ENCODE measurements around the gene GHR.

GHR gene

DNA sequence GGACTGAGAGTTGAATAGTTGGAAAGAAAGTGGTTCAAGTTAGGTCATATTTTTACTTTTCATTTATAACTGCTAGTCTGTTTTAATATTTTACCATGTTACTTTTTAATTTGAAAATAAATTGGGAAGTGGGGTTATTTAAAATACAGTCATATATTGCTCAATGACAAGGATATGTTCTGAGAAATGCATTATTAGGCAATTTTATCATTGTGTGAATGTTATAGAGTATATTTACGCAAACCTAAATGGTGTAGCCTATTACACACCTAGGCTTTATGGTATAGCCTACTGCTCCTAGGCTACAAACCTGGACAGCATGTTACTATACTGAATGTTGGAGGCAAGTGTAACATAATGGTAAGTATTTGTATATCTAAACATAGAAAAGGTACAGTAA, 338.6 kb downstream of the GHR start:
- TF ChIP-seq REST (IDR thresholded peaks at IDR 0.05; ENCODE audit: insufficient replicate concordance, low read depth), result no peak
- TF ChIP-seq, protein P1, sequence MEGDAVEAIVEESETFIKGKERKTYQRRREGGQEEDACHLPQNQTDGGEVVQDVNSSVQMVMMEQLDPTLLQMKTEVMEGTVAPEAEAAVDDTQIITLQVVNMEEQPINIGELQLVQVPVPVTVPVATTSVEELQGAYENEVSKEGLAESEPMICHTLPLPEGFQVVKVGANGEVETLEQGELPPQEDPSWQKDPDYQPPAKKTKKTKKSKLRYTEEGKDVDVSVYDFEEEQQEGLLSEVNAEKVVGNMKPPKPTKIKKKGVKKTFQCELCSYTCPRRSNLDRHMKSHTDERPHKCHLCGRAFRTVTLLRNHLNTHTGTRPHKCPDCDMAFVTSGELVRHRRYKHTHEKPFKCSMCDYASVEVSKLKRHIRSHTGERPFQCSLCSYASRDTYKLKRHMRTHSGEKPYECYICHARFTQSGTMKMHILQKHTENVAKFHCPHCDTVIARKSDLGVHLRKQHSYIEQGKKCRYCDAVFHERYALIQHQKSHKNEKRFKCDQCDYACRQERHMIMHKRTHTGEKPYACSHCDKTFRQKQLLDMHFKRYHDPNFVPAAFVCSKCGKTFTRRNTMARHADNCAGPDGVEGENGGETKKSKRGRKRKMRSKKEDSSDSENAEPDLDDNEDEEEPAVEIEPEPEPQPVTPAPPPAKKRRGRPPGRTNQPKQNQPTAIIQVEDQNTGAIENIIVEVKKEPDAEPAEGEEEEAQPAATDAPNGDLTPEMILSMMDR (IDR thresholded peaks at IDR 0.05; ENCODE audit: insufficient read depth, low read length), result no peak
- TF ChIP-seq SPI1 (IDR thresholded peaks at IDR 0.05; ENCODE audit: borderline replicate concordance, low read depth), result no peak
- TF ChIP-seq GABPA (IDR thresholded peaks at IDR 0.05; ENCODE audit: low read depth), result no peak
- no peak for TF ChIP-seq POLR2AphosphoS5 (IDR thresholded peaks at IDR 0.05; ENCODE audit: low read depth)
- no peak overlapping the region for H3K27ac ChIP-seq (replicated peaks)
- no peaks in the 10 kb centered on the region for H3K27me3 ChIP-seq (ENCODE audit: insufficient read depth, poor library complexity, severe bottlenecking)
- H3K4me3 ChIP-seq (replicated peaks; ENCODE audit: insufficient read depth, low read length), result no peak overlapping the region
- no peak for DNase-seq (ENCODE audit: low read depth in 1 of 2, low spot score in 1 of 2)

DNA sequence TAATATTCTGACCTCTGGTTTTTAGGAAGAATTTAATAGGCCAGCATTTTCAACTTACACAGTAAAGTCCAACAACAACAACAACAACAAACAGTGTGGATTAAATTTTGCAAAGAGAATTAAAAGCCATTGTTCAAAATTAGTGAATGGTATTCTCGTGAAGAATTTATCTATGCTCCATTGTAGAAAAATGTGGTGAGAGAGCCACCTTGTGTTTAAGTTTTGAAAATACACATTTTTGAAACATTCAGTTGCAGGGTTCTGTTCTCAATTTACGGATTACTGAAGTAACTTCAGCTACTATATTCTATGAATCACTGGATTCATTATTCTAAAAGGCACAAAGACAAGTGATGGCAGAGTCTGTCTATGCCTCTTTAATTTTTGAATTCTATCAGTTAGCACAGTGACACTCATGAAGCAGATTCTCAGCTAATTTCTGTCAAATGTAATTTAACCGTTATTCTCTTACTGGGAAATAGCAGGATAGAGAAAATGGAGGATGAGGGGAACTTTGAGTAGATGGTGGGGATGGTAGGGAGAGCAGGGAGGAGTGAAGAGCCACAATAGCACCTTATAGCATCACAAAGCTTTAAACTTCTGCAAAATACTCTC, 344.4 kb downstream of the GHR start:
- H3K27ac ChIP-seq (replicated peaks), result no peak overlapping the region
- H3K27me3 ChIP-seq (ENCODE audit: insufficient read depth, poor library complexity, severe bottlenecking), result peaks cover 5% of the 10 kb centered on the region
- no peak overlapping the region for H3K4me3 ChIP-seq (replicated peaks; ENCODE audit: insufficient read depth, low read length)
- TF ChIP-seq GABPA (IDR thresholded peaks at IDR 0.05; ENCODE audit: low read depth) (no peak), POLR2AphosphoS5 (IDR thresholded peaks at IDR 0.05; ENCODE audit: low read depth) (no peak), SPI1 (IDR thresholded peaks at IDR 0.05; ENCODE audit: borderline replicate concordance, low read depth) (no peak)
- TF ChIP-seq, protein P1 (IDR thresholded peaks at IDR 0.05; ENCODE audit: insufficient read depth, low read length), result peak; percentile 10
- no peak for DNase-seq (ENCODE audit: low read depth in 1 of 2, low spot score in 1 of 2)

DNA sequence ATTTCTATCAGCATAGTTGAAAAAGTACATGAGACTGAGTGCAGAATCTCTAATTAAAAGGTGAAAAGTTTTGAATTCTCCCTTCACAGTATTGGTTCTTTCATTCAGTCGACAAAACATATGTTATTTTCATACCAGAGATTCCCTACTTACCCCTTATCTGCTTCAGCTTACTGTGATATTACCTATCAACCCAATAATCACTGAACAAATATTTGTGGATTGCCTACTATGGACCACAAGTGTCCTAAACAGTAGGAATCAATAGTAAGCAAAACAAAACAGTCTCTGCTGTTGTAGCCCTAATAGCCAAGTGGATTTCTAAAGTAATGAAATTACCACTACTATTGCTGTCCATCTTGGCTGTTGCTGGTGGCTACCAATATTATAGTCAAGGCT, 344.9 kb downstream of the GHR start:
- TF ChIP-seq, protein P1 (IDR thresholded peaks at IDR 0.05; ENCODE audit: insufficient read depth, low read length), result no peak
- TF ChIP-seq SPI1 (IDR thresholded peaks at IDR 0.05; ENCODE audit: borderline replicate concordance, low read depth) (no peak), REST (IDR thresholded peaks at IDR 0.05; ENCODE audit: insufficient replicate concordance, low read depth) (no peak), POLR2AphosphoS5 (IDR thresholded peaks at IDR 0.05; ENCODE audit: low read depth) (no peak), GABPA (IDR thresholded peaks at IDR 0.05; ENCODE audit: low read depth) (no peak)
- no peak for DNase-seq (ENCODE audit: low read depth in 1 of 2, low spot score in 1 of 2)
- H3K27me3 ChIP-seq (ENCODE audit: insufficient read depth, poor library complexity, severe bottlenecking), result peaks cover 7% of the 10 kb centered on the region
- H3K27ac ChIP-seq (replicated peaks), result no peak overlapping the region
- no peak overlapping the region for H3K4me3 ChIP-seq (replicated peaks; ENCODE audit: insufficient read depth, low read length)

DNA sequence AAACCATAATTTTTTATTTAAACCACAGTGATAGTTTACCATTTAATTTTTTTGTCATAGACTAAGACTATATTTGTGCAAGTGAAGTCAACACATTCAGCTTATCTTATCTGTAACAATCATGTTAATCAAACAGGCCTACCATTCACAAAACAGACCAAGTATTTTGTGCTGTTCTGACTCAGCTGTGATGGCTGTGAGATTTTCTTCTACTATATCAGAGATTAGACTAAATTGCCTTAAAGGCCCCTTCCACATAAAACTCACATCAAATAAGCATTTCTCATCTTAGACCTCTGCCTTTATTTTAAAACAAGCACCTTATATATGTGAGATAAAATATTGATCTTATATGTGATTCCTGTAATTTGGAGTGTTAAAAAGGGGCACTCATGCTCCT, 346.8 kb downstream of the GHR start:
- Histone ChIP-seq H3K4me3 (replicated peaks; ENCODE audit: insufficient read depth, low read length) (no peak overlapping the region), H3K27ac (replicated peaks) (no peak overlapping the region), H3K27me3 (ENCODE audit: insufficient read depth, poor library complexity, severe bottlenecking) (peaks cover 7% of the 10 kb centered on the region)
- TF ChIP-seq POLR2AphosphoS5 (IDR thresholded peaks at IDR 0.05; ENCODE audit: low read depth), result no peak
- TF ChIP-seq GABPA (IDR thresholded peaks at IDR 0.05; ENCODE audit: low read depth), result no peak
- TF ChIP-seq, protein P1 (IDR thresholded peaks at IDR 0.05; ENCODE audit: insufficient read depth, low read length), result no peak
- no peak for TF ChIP-seq REST (IDR thresholded peaks at IDR 0.05; ENCODE audit: insufficient replicate concordance, low read depth)
- no peak for TF ChIP-seq SPI1 (IDR thresholded peaks at IDR 0.05; ENCODE audit: borderline replicate concordance, low read depth)
- DNase-seq (ENCODE audit: low read depth in 1 of 2, low spot score in 1 of 2), result no peak

Measured in HL-60 (cell line).